ENCODE data around the gene GIGYF2.

Gene GIGYF2

GRCh38 chr2:232885264-232885961 lies 188.3 kb downstream of the GIGYF2 start:
- no peak for DNase-seq

GRCh38 chr2:232886176-232886575 lies 189.0 kb downstream of the GIGYF2 start:
- no peak for DNase-seq

GRCh38 chr2:232886632-232887031 lies 189.5 kb downstream of the GIGYF2 start:
- no peak for DNase-seq

GRCh38 chr2:232887171-232887850 lies 190.2 kb downstream of the GIGYF2 start:
- DNase-seq, result no peak

GRCh38 chr2:232888099-232888836 lies 191.1 kb downstream of the GIGYF2 start:
- DNase-seq, result no peak

GRCh38 chr2:232888839-232889529 lies 191.9 kb downstream of the GIGYF2 start:
- DNase-seq, result no peak

GRCh38 chr2:232889876-232890401 lies 192.8 kb downstream of the GIGYF2 start:
- DNase-seq, result no peak

- no peak for DNase-seq
Observed at GRCh38 chr2:232890536-232890895, 193.4 kb downstream of the GIGYF2 start.

GRCh38 chr2:232890896-232891601 lies 193.9 kb downstream of the GIGYF2 start:
- DNase-seq, result peak; percentile 93

- no peak for DNase-seq
Observed at GRCh38 chr2:232891621-232892071, 194.5 kb downstream of the GIGYF2 start.

- DNase-seq, result no peak
Observed at GRCh38 chr2:232892221-232892620, 195.1 kb downstream of the GIGYF2 start.

- DNase-seq, result no peak
Observed at GRCh38 chr2:232892843-232893242, 195.7 kb downstream of the GIGYF2 start.

- DNase-seq, result no peak
Observed at GRCh38 chr2:232893834-232894233, 196.7 kb downstream of the GIGYF2 start.

- DNase-seq, result no peak
Observed at GRCh38 chr2:232894251-232894650, 197.1 kb downstream of the GIGYF2 start.

- no peak for DNase-seq
Observed at GRCh38 chr2:232894746-232895145, 197.6 kb downstream of the GIGYF2 start.

GRCh38 chr2:232896111-232896510 lies 199.0 kb downstream of the GIGYF2 start:
- no peak for DNase-seq

- no peak for DNase-seq
Observed at GRCh38 chr2:232896720-232897597, 199.8 kb downstream of the GIGYF2 start.

GRCh38 chr2:232897598-232898408 lies 200.7 kb downstream of the GIGYF2 start:
- no peak for DNase-seq

GRCh38 chr2:232898592-232899543 lies 201.7 kb downstream of the GIGYF2 start:
- DNase-seq, result no peak
